Skeletal muscle satellite cell (primary cell): ENCODE data around the gene EVC.
"Not testable (repeated sequence)": the region's sequence is repeated elsewhere in the genome, so short reads cannot be mapped to it uniquely, and the experiment has no call there.

ENCODE experiments used
- H3K27me3 ChIP-seq: 2 replicates; pipeline ENCODE4 v1.7.0; 2013; ENCODE audit warnings: low read length; ENCODE audit not compliant: control insufficient read depth, insufficient read depth
- H3K36me3 ChIP-seq: 2 replicates; pipeline ENCODE4 v1.7.0; 2013; ENCODE audit warnings: mild to moderate bottlenecking, control low read depth, low read length; ENCODE audit not compliant: insufficient read depth
- H3K4me1 ChIP-seq: 2 replicates; pipeline ENCODE4 v1.7.0; 2013; ENCODE audit warnings: low read length; ENCODE audit not compliant: control insufficient read depth, insufficient read depth
- H3K4me2 ChIP-seq: 2 replicates; pipeline ENCODE4 v1.7.0; 2013; ENCODE audit warnings: mild to moderate bottlenecking, low read length
- H3K4me3 ChIP-seq: 2 replicates; pipeline ENCODE4 v1.7.0; 2013; ENCODE audit warnings: low read length
- H3K9ac ChIP-seq: 2 replicates; pipeline ENCODE4 v1.7.0; 2013; ENCODE audit warnings: mild to moderate bottlenecking, low read depth, low read length, moderate library complexity
- H3K9me3 ChIP-seq: replicated peaks from 2 replicates; pipeline ENCODE4 v1.7.0; 2013; ENCODE audit warnings: mild to moderate bottlenecking, control low read depth, low read length

EVC gene

DNA sequence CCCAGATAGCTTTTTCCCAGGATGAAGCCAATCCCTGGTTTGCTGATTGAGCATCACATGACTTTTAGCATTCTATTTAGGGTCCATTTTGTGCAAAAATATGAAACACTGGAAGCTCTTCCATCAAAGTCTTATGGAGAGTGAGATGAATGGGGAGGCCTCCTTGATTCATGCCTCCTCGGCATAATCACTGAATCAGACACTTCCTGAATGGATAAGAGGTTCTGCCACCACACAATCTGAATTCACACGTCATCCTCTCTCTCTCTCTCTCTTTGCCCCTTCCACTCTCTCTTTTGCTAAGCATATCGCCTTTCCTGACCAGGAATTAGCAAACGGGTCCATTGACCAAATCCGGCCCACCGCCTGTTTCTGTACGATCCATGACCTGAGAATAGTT is 113.2 kb downstream of the EVC start:
- Histone ChIP-seq H3K4me1 (peaks cover 11% of the 10 kb centered on the region), H3K36me3 (peaks cover 95% of the 10 kb centered on the region), H3K9me3 (no peaks in the 10 kb centered on the region)

DNA sequence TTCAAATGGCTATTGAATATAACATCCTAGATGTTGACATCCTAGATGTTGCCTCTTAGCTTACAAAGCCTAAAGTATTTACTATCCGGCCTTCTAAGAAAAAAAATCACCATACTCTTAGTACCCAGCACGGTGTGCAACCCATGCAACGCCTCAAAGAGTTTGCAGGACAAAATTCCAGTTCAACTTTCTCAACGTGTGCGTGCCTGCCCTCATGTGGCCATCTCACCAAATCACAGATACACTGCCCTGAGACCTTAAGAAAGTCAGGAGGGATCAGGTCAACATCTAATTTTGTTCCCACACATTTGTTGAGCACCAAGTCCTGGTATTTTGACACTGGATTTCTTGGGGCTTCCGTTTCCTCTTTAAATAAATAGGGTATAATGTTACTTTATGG is 113.6 kb downstream of the EVC start:
- Histone ChIP-seq H3K4me2 (no peak overlapping the region), H3K9me3 (no peaks in the 10 kb centered on the region), H3K9ac (no peak overlapping the region), H3K4me3 (no peak overlapping the region), H3K36me3 (peaks cover 95% of the 10 kb centered on the region), H3K4me1 (peaks cover 11% of the 10 kb centered on the region), H3K27me3 (no peaks in the 10 kb centered on the region)

More for the DNA sequence above, 113.2 kb downstream of the EVC start:
- no peak overlapping the region for H3K9ac ChIP-seq
- H3K27me3 ChIP-seq = no peaks in the 10 kb centered on the region
- no peak overlapping the region for H3K4me3 ChIP-seq
- H3K4me2 ChIP-seq = no peak overlapping the region

DNA sequence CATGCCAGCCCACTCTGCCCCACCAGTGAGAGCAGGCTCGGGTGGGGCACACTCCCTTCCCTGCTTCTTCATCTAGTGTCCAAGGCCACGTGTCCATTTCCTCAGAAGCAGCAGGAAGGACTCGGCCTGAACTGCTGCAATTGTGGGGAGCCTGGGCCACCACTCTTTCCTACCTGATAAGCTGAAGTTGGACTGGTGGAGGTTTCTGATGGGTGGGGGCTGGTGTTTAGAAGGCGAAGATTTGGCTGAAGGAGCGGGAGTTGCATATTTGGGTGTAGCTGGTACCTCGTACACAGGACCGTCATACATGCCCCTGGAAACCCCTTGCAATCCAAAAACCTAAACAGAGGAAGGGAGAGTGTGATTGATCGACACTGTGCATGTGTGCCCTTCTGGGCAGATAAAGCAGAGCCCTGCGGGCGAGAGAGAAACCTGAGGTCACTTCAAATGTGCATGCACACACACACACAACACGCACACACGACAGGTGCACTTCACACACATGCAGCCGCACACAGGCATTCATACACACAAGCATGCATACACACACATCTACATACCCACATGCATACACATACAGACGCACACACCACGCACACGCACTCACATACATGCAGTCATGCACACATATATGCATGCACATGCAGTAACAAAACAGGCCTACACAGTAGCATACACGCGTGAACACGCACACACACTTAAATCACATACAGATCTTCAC is 114.5 kb downstream of the EVC start:
- no peaks in the 10 kb centered on the region for H3K9me3 ChIP-seq
- H3K27me3 ChIP-seq = no peaks in the 10 kb centered on the region
- no peak overlapping the region for H3K4me2 ChIP-seq
- no peak overlapping the region for H3K9ac ChIP-seq
- no peak overlapping the region for H3K4me3 ChIP-seq
- H3K4me1 ChIP-seq = peaks cover 11% of the 10 kb centered on the region
- peaks cover 91% of the 10 kb centered on the region for H3K36me3 ChIP-seq

DNA sequence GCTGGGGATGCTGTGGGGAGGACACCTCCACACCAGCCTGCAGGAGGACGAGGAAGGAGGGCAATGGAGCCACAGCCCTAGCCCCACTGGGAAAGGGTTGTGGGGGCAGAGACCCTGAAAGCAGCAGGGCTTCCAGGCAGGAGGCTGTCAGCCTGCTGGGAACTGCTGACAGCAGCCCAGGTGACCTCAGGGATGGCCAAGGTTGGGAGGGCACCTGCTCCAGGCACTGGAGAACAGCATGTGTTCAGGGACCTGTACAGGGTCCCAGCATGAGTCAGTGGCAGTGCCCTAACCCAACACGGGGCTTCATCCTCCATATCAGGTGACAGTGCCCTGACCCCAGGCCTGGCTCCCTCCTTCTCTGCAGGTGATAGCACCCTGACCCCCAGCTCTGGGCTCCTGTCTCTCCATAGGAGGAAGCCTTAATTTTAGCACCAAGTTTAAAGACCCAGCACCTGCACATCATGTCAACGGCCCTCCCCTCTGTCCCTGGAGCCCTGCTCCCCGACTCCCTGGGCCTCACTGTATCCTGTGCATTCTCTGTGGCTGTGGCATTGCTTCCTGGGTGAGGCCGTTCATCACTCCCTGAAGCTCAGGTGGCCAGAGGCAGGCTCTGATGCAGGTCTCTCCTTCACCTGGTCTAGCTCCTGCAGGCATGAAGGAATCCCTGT is 115.6 kb downstream of the EVC start:
- H3K9ac ChIP-seq = no peak overlapping the region
- H3K4me2 ChIP-seq = no peak overlapping the region
- H3K4me1 ChIP-seq = peaks cover 11% of the 10 kb centered on the region
- no peaks in the 10 kb centered on the region for H3K9me3 ChIP-seq
- peaks cover 80% of the 10 kb centered on the region for H3K36me3 ChIP-seq
- H3K4me3 ChIP-seq = no peak overlapping the region
- no peaks in the 10 kb centered on the region for H3K27me3 ChIP-seq

DNA sequence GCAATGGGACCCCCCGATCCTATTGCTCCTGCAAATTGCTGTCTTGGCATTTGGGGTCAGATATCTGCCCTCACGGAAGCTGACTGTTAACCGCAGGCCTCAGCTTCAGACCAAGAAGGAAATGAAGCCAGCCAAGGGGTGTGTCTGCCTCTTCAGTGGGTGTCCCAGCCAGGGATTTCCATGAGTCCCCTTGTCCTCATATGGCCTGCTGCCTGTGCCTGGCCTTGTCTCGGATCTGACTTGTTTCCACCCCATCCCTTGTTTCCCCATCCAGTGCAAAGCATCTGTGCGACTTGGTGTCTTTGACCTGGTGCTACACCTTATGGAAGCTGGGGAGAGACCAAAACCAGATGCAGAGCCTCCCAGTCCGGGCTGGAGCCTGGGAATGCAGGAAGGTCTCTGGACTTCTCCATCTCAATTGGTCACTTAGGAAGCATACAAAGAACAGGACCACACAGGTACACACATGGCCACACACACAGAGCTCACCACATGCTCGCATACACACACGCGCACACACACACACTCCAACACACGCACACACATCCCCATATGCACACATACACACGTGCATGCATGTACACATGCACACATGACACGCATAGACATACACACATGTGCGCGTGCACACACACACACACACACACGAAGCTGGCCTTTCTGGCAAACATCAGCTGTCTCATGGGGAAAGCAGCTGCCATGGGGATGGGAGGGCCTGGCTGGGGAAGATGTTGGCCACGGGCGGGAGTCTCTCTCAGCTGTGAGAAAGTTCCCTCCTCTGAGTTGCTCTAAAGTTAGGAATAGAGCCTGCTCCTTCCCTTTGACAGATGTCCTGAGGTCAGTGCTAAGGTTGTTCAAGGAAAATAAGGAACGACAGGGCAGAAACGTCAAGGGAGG is 116.4 kb downstream of the EVC start:
- peaks cover 72% of the 10 kb centered on the region for H3K36me3 ChIP-seq
- H3K9me3 ChIP-seq = no peaks in the 10 kb centered on the region
- H3K4me1 ChIP-seq = peaks cover 11% of the 10 kb centered on the region
- H3K9ac ChIP-seq = no peak overlapping the region
- H3K4me3 ChIP-seq = no peak overlapping the region
- no peaks in the 10 kb centered on the region for H3K27me3 ChIP-seq
- no peak overlapping the region for H3K4me2 ChIP-seq

DNA sequence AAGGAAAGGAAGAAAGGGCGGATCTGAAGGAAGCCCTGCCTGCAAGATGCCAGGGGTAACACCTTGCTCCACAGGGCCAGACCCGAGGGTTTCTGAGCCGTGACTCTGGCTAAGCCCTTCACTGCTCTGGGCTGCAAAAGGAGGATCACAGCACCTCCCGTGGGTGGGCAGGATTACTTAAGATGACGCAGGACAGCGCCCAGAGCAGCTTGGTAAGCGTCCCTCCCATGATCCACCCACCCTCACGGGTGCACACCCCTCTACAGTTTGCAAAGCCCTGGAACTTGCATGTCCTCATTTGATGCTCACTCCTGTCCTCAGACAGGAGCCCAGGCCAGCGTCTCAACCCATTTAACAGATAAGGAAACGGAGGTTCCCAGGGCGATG is 117.0 kb downstream of the EVC start:
- Histone ChIP-seq H3K9me3 (no peaks in the 10 kb centered on the region), H3K4me3 (no peak overlapping the region), H3K4me1 (peaks cover 11% of the 10 kb centered on the region), H3K9ac (no peak overlapping the region), H3K4me2 (no peak overlapping the region), H3K36me3 (peaks cover 66% of the 10 kb centered on the region), H3K27me3 (no peaks in the 10 kb centered on the region)

DNA sequence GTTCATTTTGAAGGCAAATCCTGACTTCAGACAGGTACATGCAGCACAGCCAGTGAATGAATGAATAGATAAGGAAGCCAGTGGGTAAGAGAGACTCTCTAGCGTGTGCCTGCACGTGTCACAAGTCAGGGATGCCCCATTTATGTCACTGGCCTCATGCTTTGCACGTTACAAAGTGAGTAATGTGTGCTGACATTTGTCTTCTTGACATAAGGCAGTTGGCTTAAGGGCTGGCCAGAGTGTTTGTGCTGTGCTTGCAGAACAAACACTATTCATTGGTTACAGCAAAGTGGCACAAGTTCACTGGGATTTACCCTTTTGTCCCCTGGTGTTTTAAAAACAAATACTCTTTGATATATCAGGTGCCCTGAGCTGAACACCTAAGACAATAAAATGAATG is 125.9 kb downstream of the EVC start:
- H3K36me3 ChIP-seq = no peaks in the 10 kb centered on the region
- no peak overlapping the region for H3K9ac ChIP-seq
- H3K27me3 ChIP-seq = peaks cover 2% of the 10 kb centered on the region
- no peak overlapping the region for H3K4me2 ChIP-seq
- no peak overlapping the region for H3K4me3 ChIP-seq
- H3K4me1 ChIP-seq = no peaks in the 10 kb centered on the region
- H3K9me3 ChIP-seq = no peaks in the 10 kb centered on the region

DNA sequence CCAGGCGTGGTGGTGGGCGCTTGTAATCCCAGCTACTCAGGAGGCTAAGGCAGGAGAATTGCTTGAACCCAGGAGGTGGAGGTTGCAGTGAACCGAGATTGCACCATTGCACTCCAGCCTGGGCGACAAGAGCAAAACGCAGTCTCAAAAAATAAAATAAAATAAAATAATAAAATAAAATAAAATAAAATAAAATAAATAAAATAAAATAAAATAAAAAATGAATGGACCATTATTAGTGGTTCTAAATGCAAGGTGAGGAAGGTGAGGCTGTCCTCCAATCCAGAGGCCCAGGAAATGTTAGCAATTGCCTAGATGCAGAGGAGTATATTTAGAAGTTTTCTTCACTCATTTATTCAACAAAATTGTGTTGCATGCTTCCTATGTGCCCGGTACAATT is 126.5 kb downstream of the EVC start:
- not testable (repeated sequence) for H3K4me1 ChIP-seq, H3K27me3 ChIP-seq, H3K9ac ChIP-seq, H3K4me3 ChIP-seq, H3K36me3 ChIP-seq, H3K9me3 ChIP-seq, H3K4me2 ChIP-seq

DNA sequence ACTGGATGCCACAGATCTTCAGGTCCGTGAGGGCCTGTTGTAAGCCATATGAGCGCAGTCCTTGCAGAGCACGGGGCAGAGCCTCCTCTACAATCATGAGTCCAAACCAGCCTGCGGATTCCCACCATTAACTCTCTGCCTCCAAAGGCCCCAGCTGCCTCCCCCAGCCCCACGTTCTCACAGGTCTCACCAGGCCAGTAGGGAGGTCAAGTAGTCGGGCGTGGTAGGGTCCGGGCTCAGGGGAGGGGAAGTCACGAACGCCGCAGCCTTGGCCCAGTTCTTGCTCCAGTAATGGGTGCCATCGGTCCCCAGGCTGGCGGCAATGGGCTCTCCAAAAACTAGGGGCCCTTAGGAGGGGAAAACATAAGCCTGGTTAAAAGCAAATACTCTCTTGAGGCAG is 128.3 kb downstream of the EVC start:
- Histone ChIP-seq H3K4me3 (peak overlapping the region; percentile 24), H3K9me3 (no peaks in the 10 kb centered on the region), H3K36me3 (no peaks in the 10 kb centered on the region)

DNA sequence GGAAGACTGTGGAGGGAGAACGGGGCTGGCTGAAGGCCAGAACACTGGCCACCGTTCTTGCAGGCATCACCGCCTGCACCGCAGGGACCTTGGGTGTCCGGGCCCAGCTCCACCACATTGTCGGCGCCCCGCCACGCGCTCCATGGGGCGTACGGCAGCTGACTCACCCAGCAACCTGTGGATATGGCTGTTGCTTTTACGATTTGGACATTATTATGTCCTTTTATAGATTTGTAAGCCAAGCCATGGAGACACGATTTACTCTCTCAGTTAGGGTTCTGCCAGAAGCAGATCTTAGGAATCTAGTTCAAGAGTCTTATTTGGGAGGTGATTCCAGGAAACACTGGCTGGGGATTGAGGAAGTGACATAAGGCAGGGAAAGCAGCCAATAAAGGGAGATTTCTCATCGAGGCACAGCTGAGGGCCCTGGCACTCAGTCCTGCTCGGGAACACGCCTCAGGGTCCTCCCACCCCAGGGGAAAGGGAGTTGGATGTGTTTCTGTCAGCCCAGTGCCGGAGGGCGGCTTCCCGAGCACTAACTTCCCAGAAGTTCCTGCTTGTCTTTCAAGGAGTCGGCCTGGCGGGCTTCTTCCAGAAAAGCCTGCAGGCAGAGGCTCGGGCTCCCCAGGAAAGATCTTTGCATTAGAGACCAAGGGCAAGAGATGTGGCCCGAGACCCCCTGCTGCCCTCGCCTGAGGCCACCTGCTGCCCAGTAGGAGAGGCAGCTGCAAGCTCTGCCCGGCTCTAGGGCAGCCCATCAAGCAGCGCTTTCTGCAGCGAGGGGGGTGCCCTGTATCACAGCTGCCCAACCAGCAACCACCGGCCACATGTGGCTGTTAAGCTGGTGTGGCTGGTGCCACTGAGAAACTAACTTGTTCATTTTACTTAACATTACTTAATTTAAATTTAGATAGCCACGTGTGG is 129.0 kb downstream of the EVC start:
- H3K36me3 ChIP-seq = no peaks in the 10 kb centered on the region
- H3K4me3 ChIP-seq = peak overlapping the region; percentile 24
- H3K9ac ChIP-seq = no peak overlapping the region
- H3K9me3 ChIP-seq = no peaks in the 10 kb centered on the region
- H3K4me2 ChIP-seq = peak overlapping the region; percentile 60
- peaks cover 13% of the 10 kb centered on the region for H3K27me3 ChIP-seq
- no peaks in the 10 kb centered on the region for H3K4me1 ChIP-seq

More for the DNA sequence above, 128.3 kb downstream of the EVC start:
- Histone ChIP-seq H3K9ac (no peak overlapping the region), H3K4me1 (no peaks in the 10 kb centered on the region), H3K4me2 (peak overlapping the region; percentile 60), H3K27me3 (peaks cover 6% of the 10 kb centered on the region)

DNA sequence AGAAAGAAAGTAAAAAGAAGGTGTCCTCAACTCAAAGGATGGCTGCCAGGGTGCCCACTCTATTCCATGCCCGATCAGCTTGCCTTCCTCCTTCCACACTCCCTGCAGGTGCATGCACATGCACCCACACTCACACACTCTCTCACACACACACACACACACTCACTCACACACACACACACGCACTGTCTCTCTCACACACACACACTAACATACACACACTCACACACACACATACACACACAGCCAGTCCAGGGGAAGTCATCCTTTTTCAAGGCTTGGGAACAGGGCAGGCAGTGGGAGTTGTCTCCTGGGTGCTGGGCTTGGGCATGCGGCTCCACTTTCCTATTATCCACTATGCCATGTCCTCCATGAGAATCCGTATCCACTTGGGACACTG is 131.5 kb downstream of the EVC start:
- H3K4me2 ChIP-seq = no peak overlapping the region
- H3K9me3 ChIP-seq = no peaks in the 10 kb centered on the region
- peaks cover 16% of the 10 kb centered on the region for H3K27me3 ChIP-seq
- H3K9ac ChIP-seq = no peak overlapping the region
- no peaks in the 10 kb centered on the region for H3K4me1 ChIP-seq
- H3K36me3 ChIP-seq = no peaks in the 10 kb centered on the region
- no peak overlapping the region for H3K4me3 ChIP-seq
